Ovary (tissue), 3 donors: ENCODE results near the gene STRIP1.

Experiments
- EP300 ChIP-seq: sonication (generic); formaldehyde crosslinking; IDR thresholded peaks from one replicate; pipeline ENCODE4 v1.6.1; 2017; ENCODE audit warnings: antibody characterized with exemption
- POLR2A ChIP-seq: fragments of 450-650 bp; IDR thresholded peaks from one replicate; pipeline ENCODE4 v1.6.1; 2017; ENCODE audit warnings: antibody characterized with exemption, mild to moderate bottlenecking, moderate library complexity
- TF ChIP-seq, protein P1 (sequence below), 3 donors: fragments of 450-650 bp in 2 of 3; fragments of 200-600 bp in 1 of 3; IDR thresholded peaks; one replicate each; pipeline versions ENCODE4 v1.5.1 to v1.8.0; 2016 to 2022; ENCODE audit warnings: antibody characterized with exemption in 3 of 3, mild to moderate bottlenecking in 1 of 3
- donor health status: DM: no; HTN: no; CAD: no.

DNA sequence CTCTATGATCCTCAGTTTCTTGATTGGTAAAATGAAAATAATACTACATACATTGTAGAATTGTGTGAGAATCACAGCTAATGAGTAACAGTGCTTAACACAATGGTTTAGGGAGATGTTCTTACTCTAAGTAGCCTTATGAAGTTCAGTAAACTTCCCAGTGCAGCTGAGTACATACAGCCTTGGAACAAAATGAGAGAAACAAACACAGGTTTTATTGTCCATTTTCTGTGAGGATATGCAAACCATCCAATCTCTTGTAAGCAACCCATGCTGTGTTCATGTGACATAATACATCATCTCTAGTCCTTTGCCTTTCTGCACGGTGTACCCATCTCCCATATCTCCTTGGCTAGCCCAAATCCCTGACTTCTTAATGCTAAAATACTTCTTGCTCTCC is 14.7 kb upstream of the STRIP1 start:
- TF ChIP-seq, protein P1, sequence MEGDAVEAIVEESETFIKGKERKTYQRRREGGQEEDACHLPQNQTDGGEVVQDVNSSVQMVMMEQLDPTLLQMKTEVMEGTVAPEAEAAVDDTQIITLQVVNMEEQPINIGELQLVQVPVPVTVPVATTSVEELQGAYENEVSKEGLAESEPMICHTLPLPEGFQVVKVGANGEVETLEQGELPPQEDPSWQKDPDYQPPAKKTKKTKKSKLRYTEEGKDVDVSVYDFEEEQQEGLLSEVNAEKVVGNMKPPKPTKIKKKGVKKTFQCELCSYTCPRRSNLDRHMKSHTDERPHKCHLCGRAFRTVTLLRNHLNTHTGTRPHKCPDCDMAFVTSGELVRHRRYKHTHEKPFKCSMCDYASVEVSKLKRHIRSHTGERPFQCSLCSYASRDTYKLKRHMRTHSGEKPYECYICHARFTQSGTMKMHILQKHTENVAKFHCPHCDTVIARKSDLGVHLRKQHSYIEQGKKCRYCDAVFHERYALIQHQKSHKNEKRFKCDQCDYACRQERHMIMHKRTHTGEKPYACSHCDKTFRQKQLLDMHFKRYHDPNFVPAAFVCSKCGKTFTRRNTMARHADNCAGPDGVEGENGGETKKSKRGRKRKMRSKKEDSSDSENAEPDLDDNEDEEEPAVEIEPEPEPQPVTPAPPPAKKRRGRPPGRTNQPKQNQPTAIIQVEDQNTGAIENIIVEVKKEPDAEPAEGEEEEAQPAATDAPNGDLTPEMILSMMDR (IDR thresholded peaks at IDR 0.05) = no peak
- TF ChIP-seq POLR2A (no peak), EP300 (no peak)
